RWPE1 (cell line): ENCODE data around the gene ISLR.

Experiments used
- CTCF ChIA-PET: fragments of 350-600 bp; sonication (Branson Sonifier 250); formaldehyde crosslinking; extraction: SDS; loops from one replicate; lab custom pipeline; 2021; lab: Yijun Ruan, JAX
- POLR2A ChIA-PET: fragments of 400-600 bp; formaldehyde crosslinking; extraction: SDS; loops from one replicate; lab custom pipeline; 2020; ENCODE audit warnings: antibody characterized with exemption; ENCODE audit not compliant: low non-redundant PET; lab: Yijun Ruan, JAX
- DNase-seq: peaks from one replicate; pipeline ENCODE4 v3.0.0; 2012; ENCODE audit warnings: low spot score
- H3K27ac ChIP-seq: fragments of 450-650 bp; 2 replicates; pipeline ENCODE4 v1.5.1; 2017
- TF ChIP-seq, protein P1 (sequence below): fragments of 450-650 bp; conservative IDR thresholded peaks from 2 replicates; pipeline ENCODE4 v1.5.1; 2017; ENCODE audit warnings: low read depth, mild to moderate bottlenecking

The ISLR gene

GRCh38 chr15:74209997-74210671, 36.6 kb downstream of the ISLR start:
- no peak overlapping the region for H3K27ac ChIP-seq
- POLR2A ChIA-PET = no interaction called here
- DNase-seq = no peak
- CTCF ChIA-PET = interaction anchor here (1.1 to 1.3 kb wide), 2 partner anchors 11 to 14 kb away, joined by 4 read pairs; no protein-coding TSS in a partner anchor
- TF ChIP-seq, protein P1, sequence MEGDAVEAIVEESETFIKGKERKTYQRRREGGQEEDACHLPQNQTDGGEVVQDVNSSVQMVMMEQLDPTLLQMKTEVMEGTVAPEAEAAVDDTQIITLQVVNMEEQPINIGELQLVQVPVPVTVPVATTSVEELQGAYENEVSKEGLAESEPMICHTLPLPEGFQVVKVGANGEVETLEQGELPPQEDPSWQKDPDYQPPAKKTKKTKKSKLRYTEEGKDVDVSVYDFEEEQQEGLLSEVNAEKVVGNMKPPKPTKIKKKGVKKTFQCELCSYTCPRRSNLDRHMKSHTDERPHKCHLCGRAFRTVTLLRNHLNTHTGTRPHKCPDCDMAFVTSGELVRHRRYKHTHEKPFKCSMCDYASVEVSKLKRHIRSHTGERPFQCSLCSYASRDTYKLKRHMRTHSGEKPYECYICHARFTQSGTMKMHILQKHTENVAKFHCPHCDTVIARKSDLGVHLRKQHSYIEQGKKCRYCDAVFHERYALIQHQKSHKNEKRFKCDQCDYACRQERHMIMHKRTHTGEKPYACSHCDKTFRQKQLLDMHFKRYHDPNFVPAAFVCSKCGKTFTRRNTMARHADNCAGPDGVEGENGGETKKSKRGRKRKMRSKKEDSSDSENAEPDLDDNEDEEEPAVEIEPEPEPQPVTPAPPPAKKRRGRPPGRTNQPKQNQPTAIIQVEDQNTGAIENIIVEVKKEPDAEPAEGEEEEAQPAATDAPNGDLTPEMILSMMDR = no peak

DNA sequence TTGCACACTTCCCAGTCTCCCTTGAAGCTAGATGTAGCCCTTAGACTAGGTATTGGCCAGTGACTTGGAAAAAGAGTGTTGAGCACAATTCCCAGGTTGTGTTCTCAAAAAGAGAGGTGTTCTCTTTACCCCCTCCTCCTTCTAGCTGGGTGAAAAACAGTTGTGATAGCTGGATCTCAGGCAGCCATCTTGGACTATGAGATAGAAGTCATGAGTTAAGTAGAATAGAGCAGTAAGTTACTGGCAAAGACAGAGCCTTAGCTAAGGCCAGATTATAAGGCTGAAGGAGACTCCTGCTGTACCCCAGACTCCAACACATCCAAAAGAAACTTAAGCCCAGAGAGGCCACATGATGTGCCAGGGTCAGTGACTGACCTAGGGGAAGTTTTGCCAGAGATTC, 37.2 kb downstream of the ISLR start:
- ChIA-PET CTCF (interaction anchor here (0.5 kb wide), 1 partner anchor 259 kb away, joined by 3 read pairs; no protein-coding TSS in a partner anchor), POLR2A (no interaction called here)
- no peak for DNase-seq
- TF ChIP-seq, protein P1 = no peak
- no peak overlapping the region for H3K27ac ChIP-seq

DNA sequence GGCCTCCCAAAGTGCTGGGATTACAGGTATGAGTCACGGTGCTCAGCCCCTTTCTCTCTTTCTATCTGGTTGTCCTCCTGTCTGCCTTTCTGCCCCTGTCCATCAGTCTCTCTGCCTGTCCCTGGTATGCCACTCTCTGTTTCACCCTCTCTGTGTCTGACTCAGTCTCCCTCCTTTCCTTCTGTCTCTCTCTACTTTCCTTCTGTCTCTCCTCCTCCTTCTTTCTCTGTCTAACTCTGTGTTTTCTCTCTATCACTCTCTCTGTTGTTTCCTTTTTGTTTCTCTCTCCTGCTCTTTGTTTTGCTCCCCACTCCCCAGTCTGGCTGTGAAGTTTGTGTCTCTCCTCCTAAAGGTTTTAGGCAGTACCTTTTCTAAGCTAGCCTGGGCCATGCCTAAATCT, 38.1 kb downstream of the ISLR start:
- CTCF ChIA-PET = no interaction called here
- TF ChIP-seq, protein P1 = no peak

GRCh38 chr15:74212494-74212893, 39.0 kb downstream of the ISLR start:
- CTCF ChIA-PET = no interaction called here
- H3K27ac ChIP-seq = no peak overlapping the region
- POLR2A ChIA-PET = interaction anchor here (0.5 kb wide), 1 partner anchor 10 kb away, joined by 4 read pairs; no protein-coding TSS in a partner anchor
- TF ChIP-seq, protein P1 = no peak
- no peak for DNase-seq

More for the DNA sequence above, 38.1 kb downstream of the ISLR start:
- no peak for DNase-seq
- H3K27ac ChIP-seq = no peak overlapping the region
- POLR2A ChIA-PET = no interaction called here

GRCh38 chr15:74213858-74214284, 40.4 kb downstream of the ISLR start:
- ChIA-PET CTCF (interaction anchor here (0.6 kb wide), 1 partner anchor 50 kb away, joined by 3 read pairs; no protein-coding TSS in a partner anchor), POLR2A (no interaction called here)
- no peak overlapping the region for H3K27ac ChIP-seq
- TF ChIP-seq, protein P1 = no peak
- DNase-seq = no peak

DNA sequence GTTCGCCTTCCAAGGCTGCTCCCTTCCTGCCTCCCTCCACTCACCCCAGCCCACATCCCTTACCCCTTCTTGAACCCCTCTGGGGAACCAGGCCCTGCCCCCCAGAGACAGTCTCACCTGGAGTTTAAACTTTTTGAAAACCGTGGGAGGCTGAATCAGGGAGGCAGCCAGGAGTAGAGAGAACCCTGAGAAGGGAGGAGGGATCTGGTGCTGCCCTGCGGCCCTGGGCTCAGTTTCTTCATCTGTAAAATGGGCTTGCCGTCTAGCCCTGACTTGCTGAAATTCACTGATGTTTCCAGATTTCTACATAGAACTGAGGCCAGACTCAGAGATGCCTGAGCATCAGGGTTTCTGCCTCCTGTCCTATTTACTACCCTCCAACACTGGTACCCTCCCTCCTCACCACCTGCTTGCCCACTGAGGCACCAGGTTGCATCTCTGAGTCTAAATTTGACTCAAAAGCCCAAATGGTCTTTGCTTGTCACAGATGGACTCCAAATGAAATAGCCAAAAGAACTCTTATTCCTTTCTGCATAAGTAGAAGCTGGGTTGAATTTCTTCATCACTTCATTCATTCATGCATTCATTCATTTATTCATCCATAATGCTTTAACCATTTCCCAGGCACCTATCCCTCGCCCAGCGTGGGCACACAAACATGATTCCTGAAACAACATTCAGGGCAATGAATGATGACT, 41.0 kb downstream of the ISLR start:
- CTCF ChIA-PET = interaction anchor here (0.7 to 1.2 kb wide), 2 partner anchors 42 to 80 kb away, joined by 4 to 7 read pairs; no protein-coding TSS in a partner anchor
- no peak for DNase-seq
- peak overlapping the region; percentile 65 for H3K27ac ChIP-seq
- POLR2A ChIA-PET = no interaction called here
- TF ChIP-seq, protein P1 = no peak
